Measurements from ENCODE around the gene MTX1. TPM values are rescaled to one million over a fixed set of nuclear protein-coding genes. Genes with fewer than 3 reads are reported as not detected.

MTX1 gene
- total and polyA plus RNA-seq, 9 of the 15 experiments (the other 6 are each of a cell fraction or from before 2014, with no cell fraction given): 29.1 to 98.4 (median 66.9) TPM

DNA sequence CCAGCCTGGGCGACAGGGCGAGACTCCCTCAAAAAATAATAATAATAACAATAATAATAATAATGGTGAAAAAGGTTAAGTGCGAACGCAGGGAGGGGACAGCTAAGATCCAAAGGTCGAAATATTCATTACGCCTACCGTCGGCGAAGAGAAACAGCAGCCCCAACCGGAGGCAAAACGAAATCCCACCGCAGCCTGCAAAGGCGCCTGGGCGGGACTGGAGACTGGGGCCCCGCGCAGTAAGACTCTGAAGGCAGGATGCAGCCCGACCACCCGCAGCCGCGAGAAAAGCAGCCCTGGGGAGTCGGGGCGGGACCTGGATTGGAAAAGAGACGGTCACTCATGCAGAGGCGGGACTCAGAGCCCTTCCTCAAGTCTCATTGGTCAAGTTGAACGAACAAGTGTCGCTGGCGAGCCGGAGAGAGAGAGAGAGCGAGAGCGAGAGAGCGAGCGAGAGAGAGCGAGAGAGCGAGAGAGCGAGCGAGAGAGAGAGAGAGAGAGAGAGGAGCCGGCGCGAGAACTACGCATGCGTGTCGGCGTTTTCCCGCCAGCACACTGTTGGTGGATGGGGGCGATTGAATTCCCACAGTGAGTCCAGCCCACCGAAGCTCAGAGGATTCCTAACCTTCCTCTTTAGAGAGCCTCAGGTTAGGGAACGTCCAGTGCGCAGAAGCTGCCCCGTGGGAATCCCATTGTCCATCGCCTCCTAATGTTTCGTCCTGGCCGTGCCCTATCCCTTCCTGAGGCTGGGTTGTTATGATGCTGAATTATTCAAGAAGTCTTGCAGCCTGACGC, 36.1 kb downstream of the MTX1 start (continued):
- TF ChIP-seq, protein P1, sequence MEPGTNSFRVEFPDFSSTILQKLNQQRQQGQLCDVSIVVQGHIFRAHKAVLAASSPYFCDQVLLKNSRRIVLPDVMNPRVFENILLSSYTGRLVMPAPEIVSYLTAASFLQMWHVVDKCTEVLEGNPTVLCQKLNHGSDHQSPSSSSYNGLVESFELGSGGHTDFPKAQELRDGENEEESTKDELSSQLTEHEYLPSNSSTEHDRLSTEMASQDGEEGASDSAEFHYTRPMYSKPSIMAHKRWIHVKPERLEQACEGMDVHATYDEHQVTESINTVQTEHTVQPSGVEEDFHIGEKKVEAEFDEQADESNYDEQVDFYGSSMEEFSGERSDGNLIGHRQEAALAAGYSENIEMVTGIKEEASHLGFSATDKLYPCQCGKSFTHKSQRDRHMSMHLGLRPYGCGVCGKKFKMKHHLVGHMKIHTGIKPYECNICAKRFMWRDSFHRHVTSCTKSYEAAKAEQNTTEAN (CRISPR knock-in tag; IDR thresholded peaks at IDR 0.05): peak; percentile 68; the same call in 1 of the 2 replicates
- peak; percentile 95 for TF ChIP-seq TAF9B (IDR thresholded peaks at IDR 0.05; ENCODE audit: partially characterized antibody)
- TF ChIP-seq RHOXF2B (CRISPR knock-in tag; conservative IDR thresholded peaks at IDR 0.05): peak; percentile 72; the same call in 1 of the 2 replicates
- peak; percentile 91 to 95; a peak in 2 of 4 replicates for TF ChIP-seq MCM7 (IDR thresholded peaks at IDR 0.05)
- TF ChIP-seq, protein P2, sequence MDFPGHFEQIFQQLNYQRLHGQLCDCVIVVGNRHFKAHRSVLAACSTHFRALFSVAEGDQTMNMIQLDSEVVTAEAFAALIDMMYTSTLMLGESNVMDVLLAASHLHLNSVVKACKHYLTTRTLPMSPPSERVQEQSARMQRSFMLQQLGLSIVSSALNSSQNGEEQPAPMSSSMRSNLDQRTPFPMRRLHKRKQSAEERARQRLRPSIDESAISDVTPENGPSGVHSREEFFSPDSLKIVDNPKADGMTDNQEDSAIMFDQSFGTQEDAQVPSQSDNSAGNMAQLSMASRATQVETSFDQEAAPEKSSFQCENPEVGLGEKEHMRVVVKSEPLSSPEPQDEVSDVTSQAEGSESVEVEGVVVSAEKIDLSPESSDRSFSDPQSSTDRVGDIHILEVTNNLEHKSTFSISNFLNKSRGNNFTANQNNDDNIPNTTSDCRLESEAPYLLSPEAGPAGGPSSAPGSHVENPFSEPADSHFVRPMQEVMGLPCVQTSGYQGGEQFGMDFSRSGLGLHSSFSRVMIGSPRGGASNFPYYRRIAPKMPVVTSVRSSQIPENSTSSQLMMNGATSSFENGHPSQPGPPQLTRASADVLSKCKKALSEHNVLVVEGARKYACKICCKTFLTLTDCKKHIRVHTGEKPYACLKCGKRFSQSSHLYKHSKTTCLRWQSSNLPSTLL (IDR thresholded peaks at IDR 0.05): 0 out of 2 replicates have a peak, but pooled peaks have one; percentile 61
- TF ChIP-seq, protein P3, sequence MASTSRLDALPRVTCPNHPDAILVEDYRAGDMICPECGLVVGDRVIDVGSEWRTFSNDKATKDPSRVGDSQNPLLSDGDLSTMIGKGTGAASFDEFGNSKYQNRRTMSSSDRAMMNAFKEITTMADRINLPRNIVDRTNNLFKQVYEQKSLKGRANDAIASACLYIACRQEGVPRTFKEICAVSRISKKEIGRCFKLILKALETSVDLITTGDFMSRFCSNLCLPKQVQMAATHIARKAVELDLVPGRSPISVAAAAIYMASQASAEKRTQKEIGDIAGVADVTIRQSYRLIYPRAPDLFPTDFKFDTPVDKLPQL (IDR thresholded peaks at IDR 0.05; ENCODE audit: extremely low read depth, insufficient read length): no peak
- TF ChIP-seq, protein P4, sequence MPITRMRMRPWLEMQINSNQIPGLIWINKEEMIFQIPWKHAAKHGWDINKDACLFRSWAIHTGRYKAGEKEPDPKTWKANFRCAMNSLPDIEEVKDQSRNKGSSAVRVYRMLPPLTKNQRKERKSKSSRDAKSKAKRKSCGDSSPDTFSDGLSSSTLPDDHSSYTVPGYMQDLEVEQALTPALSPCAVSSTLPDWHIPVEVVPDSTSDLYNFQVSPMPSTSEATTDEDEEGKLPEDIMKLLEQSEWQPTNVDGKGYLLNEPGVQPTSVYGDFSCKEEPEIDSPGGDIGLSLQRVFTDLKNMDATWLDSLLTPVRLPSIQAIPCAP (CRISPR knock-in tag; IDR thresholded peaks at IDR 0.05; ENCODE audit: borderline replicate concordance): peak; percentile 78; the same call in 1 of the 2 replicates
- TF ChIP-seq TOE1 (IDR thresholded peaks at IDR 0.05; ENCODE audit: borderline replicate concordance): peak; percentile 92
- peak; percentile 99 for TF ChIP-seq TOE1 (CRISPR knock-in tag; IDR thresholded peaks at IDR 0.05; ENCODE audit: borderline replicate concordance, low read depth)
- TF ChIP-seq PHF21A (IDR thresholded peaks at IDR 0.05; ENCODE audit: borderline replicate concordance, low read depth): peak; percentile 99
- no peak for TF ChIP-seq ADNP (tag; IDR thresholded peaks at IDR 0.05)
- peak; percentile 92 for TF ChIP-seq MBD2 (IDR thresholded peaks at IDR 0.05; ENCODE audit: borderline replicate concordance, low read depth)
- TF ChIP-seq, protein P5, sequence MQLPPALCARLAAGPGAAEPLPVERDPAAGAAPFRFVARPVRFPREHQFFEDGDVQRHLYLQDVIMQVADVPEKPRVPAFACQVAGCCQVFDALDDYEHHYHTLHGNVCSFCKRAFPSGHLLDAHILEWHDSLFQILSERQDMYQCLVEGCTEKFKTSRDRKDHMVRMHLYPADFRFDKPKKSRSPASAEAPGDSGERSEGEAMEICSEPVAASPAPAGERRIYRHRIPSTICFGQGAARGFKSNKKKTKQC (CRISPR knock-in tag; IDR thresholded peaks at IDR 0.05): peak; percentile 96
- TF ChIP-seq, protein P6, sequence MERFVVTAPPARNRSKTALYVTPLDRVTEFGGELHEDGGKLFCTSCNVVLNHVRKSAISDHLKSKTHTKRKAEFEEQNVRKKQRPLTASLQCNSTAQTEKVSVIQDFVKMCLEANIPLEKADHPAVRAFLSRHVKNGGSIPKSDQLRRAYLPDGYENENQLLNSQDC (CRISPR knock-in tag; IDR thresholded peaks at IDR 0.05): peak; percentile 94
- TF ChIP-seq, protein P7, sequence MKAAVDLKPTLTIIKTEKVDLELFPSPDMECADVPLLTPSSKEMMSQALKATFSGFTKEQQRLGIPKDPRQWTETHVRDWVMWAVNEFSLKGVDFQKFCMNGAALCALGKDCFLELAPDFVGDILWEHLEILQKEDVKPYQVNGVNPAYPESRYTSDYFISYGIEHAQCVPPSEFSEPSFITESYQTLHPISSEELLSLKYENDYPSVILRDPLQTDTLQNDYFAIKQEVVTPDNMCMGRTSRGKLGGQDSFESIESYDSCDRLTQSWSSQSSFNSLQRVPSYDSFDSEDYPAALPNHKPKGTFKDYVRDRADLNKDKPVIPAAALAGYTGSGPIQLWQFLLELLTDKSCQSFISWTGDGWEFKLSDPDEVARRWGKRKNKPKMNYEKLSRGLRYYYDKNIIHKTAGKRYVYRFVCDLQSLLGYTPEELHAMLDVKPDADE (conservative IDR thresholded peaks at IDR 0.05; ENCODE audit: control insufficient read depth, low read depth, low read length): peak; percentile 78; the same call in 1 of the 2 replicates

Measured in K562 (cell line).